Stimulated activated CD4-positive, alpha-beta T cell treated with anti-CD3 and anti-CD28 coated beads, Interleukin-15, amount 100 ng/mL, for 24 hours (primary cell): ENCODE measurements around the gene NEURL3.

Source experiments
- DNase-seq: peaks from one replicate; pipeline ENCODE4 v3.0.0-alpha.2; 2020

Gene NEURL3

DNA sequence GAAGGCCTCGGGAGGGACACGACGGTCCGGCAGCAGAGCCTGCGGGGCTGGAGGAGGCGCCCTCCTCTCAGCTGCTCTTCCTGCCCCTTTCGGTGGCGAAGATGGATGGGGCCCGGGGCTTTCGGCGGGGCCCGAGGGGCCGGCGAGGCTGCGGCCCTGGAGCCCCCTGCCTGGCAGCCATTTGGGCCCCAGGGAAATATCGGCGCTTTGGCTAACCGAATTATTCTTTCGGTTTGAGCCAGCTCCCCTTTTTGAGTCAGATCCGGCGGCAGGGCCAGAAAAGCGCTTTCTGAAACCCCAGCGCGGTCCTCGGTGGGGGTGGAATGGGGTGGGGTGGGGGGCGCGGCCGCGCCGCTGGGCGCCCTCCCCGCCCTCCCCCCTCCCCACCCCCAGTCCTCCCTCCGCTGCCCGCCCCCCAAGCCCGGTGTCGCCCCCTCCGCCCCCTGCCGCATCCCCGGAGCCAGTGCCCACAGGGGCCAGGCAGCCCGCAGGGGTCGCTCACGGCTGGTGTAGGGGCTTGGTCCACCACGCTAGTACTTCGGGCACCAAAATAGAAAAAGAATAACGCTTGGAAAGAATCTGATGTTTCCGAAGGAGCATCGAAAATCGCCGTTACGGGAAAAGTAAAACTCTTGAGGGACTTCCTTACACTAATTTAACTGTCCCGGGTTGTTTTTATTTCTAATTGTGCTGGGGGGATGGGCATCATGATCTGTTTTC is 22.3 kb upstream of the NEURL3 start:
- peak; percentile 83 for DNase-seq

DNA sequence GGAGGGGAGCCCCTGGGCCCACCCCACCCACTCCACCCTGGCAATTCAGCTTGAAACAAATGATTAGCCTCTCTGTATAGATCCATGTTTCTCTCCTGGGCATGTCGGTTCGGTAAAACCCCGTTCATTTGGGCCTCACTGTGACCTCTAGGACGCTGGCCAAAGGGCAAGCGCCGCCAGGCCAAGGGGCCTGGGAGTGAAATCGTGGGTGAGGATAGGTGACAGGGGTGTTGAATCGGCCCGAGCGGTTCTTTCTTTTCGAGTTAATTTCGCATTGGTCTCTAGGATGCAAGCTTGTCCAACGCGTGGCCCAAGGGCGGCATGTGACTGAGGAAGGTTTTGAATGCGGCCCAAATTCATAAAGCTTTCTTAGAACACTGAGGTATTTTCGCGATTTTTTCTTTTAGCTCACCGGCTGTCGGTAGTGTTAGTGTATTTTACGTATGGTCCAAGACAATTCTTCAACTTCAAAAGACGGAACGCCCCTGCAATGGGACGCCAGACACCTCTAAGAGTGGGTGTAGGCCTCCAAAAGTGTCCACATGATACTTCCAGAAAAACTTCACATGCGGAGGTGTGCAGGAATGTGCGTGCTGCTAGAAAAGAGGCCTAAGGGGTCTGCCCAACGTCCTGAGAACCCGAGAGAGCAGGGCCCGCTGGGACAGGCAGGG is 21.6 kb upstream of the NEURL3 start:
- DNase-seq: no peak

DNA sequence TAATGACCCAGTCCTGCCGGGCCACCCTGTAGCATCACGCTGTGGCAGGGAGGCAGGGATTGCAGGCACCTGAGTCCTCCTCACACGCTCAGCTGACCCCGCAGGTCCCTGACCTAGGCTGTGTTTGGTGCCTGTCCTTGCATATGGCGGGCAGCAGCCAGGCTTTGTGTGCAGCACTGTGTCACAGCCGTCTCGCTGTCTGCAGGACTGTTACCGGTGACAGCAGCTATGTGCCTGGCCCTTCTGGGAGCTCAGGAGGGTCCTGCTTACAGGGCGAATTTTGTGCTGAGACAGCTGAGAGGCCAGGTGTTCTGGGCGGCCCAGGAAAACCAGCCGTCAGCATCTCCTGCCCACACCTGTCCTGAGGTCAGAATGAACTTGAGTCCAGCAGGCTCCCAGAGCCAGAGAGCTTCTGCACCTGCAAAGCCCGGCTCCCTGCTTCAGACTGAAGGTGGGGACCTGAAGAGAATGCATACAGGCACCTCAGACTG is 21.0 kb upstream of the NEURL3 start:
- no peak for DNase-seq

DNA sequence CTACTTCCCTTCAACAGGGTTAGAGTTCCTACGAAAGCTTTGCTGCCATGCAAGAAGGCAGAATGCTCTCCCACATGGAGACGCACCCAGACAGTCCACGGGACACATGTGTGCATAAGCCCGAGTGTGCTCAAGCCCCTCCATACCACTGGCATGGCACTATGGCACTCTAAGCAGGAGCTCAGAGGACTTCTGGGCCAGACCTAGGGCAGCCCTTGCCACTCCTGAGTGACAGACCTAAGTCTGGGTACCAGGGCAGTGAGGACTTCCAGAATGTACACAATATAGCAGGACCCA is 20.0 kb upstream of the NEURL3 start:
- no peak for DNase-seq

DNA sequence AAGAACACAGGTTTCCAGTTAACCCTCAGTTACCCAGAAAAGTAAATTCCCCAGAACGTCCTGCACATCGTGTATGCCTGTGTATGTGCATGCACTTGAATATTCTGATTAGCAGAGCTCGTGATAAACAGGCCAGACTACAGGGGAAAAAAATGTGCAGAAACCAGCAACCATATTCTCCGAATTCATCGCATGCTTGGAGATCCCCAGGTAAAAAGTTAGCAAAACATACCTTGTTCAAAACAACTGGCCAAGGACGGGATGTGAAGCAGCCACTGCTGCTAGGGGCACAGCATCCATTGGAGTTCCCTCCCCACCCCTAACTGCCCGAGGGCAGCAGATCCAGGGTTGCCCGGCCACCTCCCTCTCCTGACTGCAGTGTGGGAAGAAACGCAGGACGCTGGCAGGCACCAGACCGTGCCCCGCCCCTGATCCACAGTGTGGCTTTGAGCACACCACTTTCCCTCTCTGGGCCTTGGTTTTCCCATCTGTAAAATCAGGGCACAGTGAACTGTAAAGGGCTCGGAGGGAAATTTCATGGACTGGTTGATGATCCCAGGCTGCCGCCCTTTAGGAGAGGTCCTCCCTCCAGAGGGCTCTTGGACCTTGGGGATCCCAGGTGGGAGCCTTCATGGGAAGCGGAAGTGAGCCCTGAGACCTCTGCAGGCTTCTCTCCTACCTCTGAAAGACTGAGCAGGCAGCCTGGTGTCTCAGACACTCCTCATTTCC is 19.5 kb upstream of the NEURL3 start:
- no peak for DNase-seq

DNA sequence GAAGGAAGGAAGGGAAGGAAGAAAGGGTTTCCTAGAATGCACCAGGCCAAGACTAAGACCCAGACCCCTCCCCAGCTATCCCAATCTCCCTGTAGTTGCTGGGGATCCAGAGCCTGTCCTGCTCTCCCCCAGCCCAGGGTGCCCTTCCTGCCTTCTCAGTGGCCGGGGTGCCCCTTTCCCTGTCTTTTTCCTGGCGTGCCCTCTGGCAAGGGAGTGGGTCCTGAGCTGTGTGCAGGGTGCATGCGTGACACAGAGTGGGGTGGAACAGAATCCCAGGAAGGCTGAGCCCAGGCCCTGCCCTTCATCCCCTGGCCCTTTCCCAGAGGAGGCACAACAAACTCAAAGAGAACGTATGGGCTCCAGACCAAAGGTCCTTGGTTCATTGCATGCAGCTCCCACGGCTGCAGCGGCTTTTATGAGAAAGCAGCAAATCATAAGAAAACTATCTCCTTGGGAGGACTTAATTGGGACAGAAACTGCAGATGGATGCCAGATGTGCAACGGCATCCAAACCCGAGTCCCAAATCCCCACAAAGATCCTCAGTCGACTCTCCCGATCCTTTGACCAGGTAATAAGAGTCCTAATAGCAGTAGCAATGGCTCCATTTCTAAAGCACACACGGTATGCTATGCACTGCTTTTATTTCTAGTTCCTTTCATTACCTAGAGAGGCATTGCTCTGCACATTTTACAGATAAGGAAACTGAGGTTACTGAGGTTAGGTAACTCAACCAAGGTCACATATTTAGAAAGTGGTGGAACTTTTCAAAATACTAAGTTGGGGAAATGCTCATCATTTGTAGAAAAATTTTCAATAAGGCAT is 18.7 kb upstream of the NEURL3 start:
- no peak for DNase-seq

DNA sequence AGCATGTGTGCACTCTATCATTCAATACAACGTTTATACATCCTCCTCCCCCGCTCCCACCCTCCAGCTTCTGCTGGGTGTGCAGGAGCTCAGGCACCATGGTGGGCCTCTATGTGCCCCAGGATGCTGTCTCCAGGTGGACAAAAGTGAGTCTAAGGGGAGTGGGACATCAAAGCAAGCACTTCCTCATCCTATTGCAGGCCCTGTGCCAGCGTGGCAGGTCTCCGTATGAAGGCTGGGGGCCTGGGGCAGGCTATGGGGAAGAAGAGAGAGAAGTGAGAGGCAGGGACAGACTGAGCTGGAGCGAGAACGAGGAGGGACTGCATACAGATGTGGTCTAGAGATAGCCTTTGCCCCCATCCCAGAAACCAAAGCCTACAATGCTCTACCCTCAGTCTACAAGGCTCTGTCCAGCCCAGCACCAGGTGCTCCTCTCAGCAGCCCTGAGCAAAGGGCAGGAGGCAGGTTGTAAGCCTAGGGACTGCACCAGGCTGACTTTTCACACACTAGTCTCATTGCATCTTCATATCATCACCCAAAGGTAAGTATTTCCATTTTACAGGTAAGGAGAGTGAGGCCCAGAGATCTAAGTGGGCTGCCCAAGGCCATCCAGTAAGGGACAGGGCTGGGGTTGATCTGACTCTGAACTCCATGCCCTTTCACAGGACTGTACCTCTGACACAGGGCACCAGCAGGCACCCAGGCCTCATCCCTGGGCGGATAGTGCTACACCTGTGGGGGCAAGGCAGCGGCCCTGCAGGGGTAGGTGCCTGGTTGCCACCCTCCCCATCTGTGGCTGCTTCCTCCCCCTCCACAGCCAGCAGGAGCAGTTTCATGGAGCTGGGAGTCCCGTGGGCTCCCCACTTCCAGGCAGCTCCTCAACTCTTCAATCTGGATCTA is 17.4 kb upstream of the NEURL3 start:
- no peak for DNase-seq

DNA sequence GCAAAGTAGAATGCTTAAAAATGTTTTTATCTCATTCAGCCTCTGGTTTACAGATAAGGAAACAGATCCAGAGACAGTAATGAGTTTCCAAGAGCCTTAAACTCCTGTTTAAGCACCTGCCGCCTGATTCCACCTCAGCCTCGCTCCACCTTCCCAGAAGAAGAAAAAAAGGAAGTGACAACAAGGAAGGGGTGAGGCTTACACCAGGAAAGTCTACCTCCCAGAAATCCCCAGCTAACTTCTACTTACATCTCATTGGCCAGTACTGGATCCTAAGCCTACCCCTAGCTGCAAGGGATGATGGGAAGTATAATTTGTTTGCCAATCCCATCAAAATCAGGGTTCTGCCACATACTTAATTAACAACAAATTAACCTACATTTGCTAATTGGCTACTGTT is 16.1 kb upstream of the NEURL3 start:
- no peak for DNase-seq

DNA sequence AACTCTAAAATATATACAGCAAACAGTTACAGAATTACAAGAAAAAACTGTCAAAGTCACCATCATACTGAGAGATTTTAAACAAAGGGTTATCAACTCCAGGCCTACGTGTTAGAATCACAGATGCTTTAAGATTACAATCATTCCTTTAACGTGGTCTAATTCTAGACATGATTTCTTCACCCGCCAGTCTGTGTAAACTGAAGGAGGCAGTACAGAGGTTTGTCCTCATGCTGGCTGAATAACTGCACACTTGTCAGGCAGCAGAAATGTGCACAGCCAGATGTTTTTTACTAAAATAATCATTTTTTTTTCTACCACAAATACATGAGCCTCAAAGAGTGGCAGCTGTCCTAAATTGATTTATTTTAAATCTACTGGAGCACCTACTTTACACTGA is 15.5 kb upstream of the NEURL3 start:
- DNase-seq: no peak

DNA sequence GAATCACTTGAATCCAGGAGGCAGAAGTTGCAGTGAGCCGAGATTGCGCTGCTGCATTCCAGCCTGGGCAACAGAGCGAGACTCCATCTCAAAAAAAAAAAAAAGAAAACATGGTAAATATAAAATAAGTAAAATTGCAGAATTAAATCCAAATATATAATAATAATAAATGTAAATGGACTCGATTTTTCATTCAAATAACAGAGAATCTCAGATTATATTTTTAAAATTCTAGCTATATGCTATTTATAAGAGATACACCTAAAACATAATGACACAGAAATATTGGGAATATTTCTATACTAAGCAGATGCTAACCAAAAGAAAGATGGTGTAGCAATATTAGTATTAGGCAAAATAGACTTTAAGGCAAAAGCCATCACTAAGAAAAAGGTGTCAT is 15.1 kb upstream of the NEURL3 start:
- no peak for DNase-seq

DNA sequence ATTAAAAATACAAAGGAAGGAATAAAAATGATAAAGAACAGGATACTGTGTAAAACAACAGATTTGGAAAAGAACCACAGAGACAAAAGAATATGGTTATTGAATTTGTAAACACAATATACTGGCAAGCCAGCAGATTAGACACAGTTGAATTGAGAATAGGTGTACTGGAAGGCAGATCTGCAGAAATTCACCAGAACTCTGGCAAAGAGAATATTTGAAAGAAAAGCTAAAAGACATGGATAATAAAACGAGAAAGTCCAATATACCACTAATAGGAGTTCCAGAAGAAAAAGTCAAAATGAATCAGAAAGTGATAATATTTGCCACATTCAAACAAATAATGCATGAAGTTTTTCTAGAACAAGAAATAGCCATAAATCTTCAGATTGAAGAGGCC is 11.9 kb upstream of the NEURL3 start:
- no peak for DNase-seq

DNA sequence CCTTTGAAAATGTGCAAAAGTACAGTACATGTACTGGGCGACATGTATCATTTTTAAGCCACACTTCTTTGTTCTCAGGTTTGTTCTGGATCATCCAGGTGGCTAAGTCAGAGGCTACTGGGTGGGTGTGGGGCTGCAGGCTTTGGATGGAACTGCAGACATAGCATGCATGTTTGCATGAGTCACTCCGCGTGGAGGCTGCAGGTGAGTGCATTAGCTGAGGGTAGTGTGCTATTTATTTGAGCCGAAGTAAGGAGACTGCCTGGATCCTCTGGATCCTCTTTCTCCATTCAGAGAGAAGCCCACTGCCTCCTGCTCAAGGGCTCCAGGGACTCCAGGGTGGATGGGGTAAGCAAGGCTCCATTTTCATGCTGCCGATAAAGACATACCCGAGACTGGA is 9.4 kb upstream of the NEURL3 start:
- no peak for DNase-seq

DNA sequence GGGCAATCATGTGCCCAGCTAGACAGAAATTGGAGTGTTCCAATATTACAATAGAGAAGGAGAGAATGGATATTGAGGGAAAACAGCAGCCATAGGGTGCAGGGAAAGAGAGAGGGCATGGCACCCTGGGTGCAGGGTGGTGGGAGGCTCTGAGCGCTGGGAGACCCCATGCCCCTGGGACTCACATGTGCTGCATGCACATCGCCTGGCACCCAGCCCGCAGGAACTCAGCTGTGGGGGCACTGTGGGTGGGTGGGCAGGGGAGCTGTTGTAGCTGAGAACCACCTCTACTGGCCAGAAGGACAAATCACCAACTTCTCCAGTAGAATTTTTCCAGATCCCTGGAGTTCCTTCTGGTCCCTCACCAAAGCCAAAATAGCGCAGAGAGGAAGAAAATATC is 7.2 kb upstream of the NEURL3 start:
- no peak for DNase-seq

DNA sequence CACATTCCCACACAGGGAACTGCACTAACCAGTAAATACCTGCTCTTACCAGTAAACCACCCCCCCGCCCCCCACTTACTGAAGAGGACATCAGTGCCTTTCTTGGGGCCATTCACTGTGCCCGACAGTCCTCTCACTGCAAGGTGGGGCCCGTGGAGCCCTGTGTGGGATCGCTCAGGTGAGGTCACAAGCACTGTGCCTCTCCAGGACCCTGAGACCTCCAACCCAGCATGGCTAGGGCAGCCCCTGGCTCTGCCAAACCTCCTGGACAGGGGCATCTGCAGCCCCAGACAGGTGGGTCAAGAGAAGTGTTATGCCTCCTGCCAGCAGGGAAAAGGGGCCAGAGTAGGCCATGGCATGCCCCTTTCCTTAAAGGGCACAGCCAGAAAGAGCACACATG is 6.7 kb upstream of the NEURL3 start:
- no peak for DNase-seq

DNA sequence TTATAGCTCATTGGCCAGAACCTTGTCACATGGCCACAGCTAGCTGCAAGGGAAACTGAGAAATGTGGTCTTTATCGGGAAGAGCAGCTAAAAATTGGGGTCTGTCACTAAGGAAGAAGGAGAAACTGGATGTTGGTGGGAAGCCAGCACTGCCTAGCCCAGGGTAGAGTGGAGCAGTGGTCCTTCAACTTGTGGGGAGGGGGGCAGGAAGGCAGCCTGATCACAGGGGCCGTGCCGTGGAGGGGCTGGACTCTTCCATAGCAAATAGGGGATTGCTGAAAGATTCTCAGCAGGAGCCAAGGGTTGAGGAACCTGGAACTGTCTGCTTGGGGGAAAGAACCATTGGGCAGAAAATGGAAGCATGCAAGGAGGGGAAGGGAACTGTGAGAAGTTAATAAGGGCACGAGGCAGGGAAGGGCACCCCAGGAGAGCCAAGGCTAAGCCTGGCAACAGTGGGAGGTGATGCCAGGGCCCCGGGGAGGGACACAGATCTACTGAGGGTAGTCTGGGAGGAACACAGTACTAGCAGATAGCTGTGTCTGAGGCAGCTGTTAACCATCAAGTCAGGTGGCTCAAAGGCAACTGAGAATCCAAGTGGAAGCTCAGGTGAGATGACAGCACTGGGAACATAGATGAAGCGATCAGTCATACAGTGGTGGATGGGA is 5.9 kb upstream of the NEURL3 start:
- DNase-seq: no peak

DNA sequence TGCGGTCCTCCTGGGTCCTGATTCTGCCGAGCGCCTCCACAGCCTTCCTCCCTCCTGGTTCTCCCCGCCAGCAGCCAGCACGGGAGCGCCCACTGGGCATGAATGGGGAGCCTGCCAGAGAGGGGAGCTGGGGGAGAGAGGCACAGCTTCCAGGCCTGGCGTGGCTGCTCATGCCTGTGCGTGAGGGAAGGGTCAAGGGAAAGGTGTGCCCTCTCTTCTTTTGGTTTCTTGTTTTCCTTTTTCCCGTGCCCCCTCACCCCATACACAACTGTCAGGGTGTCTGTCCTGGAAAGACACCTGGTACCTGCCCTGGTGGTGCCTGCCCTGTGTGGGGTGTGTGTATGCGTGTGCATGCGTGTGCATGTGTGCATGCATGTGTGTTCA is 4.7 kb upstream of the NEURL3 start:
- no peak for DNase-seq

DNA sequence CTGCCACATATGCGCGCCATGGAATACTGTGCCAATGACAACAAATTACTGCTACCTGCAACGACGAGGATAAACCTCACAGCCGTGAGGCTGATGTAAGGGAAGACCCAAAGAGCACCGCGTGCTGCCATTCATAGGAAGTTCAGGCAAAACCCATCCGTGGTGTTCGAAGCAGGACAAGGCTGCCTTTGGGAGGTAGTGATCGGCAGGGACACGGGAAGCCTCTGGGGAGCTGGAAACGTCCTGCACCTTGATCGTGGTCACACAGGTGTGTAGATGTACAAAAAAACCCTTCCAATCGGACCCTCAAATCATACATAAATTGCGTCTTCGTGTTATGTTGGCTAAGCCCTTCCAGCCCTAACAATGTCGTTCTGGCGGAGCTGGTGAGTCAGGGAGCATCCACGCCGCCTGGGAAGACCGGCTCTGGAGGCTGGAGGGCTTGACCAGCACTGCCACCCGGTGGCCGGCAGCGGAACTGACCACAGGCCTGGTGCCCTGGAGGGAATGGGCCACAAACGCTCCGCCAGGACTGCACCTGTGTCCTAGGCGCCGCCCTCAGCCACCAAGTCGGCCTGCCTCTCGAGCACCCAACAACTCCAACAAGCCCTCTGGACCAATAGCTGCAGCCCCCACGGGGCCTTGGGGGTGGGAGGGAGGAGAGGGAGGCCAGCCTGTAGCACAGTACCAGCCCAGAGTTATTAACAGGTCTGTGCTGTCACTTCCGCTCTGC is 4.1 kb upstream of the NEURL3 start:
- DNase-seq: peak; percentile 84

DNA sequence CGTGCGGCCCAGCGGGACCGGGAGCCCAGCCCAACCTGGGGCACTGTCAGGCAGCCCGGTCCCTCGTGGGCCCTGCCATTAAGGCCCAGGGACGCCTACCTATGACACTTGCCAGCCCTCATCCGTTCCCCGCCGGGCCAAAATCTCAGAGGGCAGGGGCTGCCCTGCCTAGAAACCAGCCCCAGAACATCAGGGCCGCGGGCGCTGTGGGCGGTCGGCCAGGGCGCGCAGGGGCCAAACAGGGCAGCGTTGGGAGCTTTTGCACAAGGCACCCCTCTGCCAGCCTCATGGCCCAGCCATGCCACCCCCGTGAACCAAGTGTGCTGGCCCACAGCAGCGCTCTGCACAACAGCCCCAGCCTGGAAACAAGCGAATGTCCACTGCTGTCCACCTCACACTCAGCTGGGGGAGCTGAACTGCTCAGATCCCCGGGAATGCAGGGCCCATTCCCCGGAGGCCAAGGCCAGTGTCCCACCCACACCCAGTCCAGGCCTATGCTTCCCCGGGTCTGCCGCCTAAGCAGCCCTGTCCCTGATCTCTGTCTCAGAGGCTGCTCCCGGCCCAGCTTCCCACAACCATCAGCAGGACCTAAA is 3.5 kb upstream of the NEURL3 start:
- no peak for DNase-seq

DNA sequence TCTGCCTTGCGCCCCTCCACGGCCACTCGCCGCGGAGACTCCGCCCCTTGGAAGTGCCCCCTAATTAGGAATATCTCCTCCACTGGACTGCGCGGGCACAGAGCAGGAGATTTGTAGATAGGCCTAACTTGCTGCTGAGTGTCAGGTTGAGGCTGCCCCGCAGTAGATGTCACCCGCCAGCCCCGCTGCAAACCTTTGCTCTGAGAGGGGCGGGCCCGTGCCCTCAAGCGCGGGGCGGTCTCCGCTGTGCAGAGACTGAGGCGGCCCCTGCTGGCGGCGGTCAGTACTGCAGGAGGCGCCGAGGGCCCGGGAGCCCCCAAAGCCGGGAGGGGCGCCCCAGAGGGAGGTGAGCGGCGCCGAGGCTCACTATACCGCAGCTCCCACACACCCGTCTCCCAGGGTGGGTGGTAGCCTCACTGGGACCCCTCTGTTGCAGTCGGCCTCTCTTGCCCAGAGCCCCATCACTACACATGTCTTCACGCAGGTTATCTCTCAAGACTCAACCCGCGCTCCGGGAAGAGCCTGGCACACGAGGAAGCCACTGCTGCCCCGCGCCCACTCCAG is 2.9 kb upstream of the NEURL3 start:
- peak; percentile 90 for DNase-seq

DNA sequence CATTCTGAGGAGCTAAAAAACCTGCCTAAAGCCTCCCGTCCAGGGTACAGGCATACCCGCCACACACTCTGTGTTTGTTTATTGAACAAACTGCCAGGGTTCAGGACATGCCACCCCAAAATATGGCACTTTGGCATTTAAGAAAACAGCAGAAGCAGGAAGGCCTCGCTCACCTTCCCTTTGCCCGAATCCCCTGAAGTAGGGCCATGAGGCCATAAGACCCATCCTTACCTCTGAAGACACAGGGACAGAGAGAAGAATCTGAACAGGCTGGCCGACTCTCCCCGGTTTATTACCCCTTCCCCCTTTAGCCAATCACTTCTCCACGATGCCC is 1.7 kb upstream of the NEURL3 start:
- no peak for DNase-seq
